ENCODE results near the gene COTL1.

COTL1 gene

GRCh38 chr16:84598360-84598759 lies 19.5 kb downstream of the COTL1 start:
- H2AFZ ChIP-seq (ENCODE audit: low read length), result no peak overlapping the region; the same call in 1 of the 2 replicates
- H3K27me3 ChIP-seq (ENCODE audit: insufficient read depth, low read length, poor library complexity, severe bottlenecking), result no peaks in the 10 kb centered on the region
- no peaks in the 10 kb centered on the region for H3F3A ChIP-seq (ENCODE audit: low read depth)
- H3K9me2 ChIP-seq (replicated peaks; ENCODE audit: low read depth, low read length), result no peaks in the 10 kb centered on the region
- H3K4me3 ChIP-seq (ENCODE audit: low read length, poor library complexity, severe bottlenecking), result no peak overlapping the region
- no peaks in the 10 kb centered on the region for H4K20me1 ChIP-seq (ENCODE audit: insufficient read depth, low read length, poor library complexity, severe bottlenecking)
- no peaks in the 10 kb centered on the region for H3K36me3 ChIP-seq (ENCODE audit: insufficient read depth, low read length)
- no peak for TF ChIP-seq EZH2phosphoT487 (IDR thresholded peaks at IDR 0.05; ENCODE audit: borderline replicate concordance)
- TF ChIP-seq, protein P1, sequence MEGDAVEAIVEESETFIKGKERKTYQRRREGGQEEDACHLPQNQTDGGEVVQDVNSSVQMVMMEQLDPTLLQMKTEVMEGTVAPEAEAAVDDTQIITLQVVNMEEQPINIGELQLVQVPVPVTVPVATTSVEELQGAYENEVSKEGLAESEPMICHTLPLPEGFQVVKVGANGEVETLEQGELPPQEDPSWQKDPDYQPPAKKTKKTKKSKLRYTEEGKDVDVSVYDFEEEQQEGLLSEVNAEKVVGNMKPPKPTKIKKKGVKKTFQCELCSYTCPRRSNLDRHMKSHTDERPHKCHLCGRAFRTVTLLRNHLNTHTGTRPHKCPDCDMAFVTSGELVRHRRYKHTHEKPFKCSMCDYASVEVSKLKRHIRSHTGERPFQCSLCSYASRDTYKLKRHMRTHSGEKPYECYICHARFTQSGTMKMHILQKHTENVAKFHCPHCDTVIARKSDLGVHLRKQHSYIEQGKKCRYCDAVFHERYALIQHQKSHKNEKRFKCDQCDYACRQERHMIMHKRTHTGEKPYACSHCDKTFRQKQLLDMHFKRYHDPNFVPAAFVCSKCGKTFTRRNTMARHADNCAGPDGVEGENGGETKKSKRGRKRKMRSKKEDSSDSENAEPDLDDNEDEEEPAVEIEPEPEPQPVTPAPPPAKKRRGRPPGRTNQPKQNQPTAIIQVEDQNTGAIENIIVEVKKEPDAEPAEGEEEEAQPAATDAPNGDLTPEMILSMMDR (conservative IDR thresholded peaks at IDR 0.05; ENCODE audit: low read length), result no peak
- no peaks in the 10 kb centered on the region for H3K79me2 ChIP-seq (ENCODE audit: insufficient read depth, low read length)
- H3K4me1 ChIP-seq (ENCODE audit: insufficient read depth, low read length, poor library complexity, severe bottlenecking), result peaks cover 27% of the 10 kb centered on the region
- no peak overlapping the region for H3K9ac ChIP-seq (ENCODE audit: low read depth, low read length, poor library complexity, severe bottlenecking)
- H3K9me3 ChIP-seq (ENCODE audit: insufficient read depth, low read depth, low read length), result no peaks in the 10 kb centered on the region
- no peak overlapping the region for H3K4me2 ChIP-seq (ENCODE audit: low read depth, low read length, poor library complexity, severe bottlenecking)

DNA sequence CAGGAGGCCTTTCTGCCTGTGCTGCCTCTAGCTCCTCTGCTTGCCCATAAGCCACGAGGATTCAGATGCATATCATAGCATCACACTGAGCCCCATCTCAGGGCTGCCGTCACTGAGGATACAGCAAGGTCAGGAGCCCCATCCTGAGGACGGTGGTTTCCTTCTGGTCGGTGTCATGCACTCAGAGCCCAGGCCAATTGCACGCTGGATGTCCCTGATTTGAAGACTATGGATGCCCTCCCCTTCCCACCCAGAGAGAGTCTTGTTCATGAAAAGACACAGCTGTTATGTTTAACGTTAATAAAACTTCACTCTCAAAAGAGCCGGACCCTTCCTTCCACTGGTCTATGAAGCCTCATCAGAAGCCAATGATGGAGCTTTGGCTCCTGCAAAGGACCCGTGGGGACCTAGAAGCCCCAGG lies 19.9 kb downstream of the COTL1 start:
- Histone ChIP-seq H3K4me2 (ENCODE audit: low read depth, low read length, poor library complexity, severe bottlenecking) (no peak overlapping the region), H3K9me3 (ENCODE audit: insufficient read depth, low read depth, low read length) (no peaks in the 10 kb centered on the region), H3K79me2 (ENCODE audit: insufficient read depth, low read length) (no peaks in the 10 kb centered on the region), H3K9ac (ENCODE audit: low read depth, low read length, poor library complexity, severe bottlenecking) (no peak overlapping the region), H3K4me1 (ENCODE audit: insufficient read depth, low read length, poor library complexity, severe bottlenecking) (peaks cover 27% of the 10 kb centered on the region), H3K27me3 (ENCODE audit: insufficient read depth, low read length, poor library complexity, severe bottlenecking) (no peaks in the 10 kb centered on the region), H4K20me1 (ENCODE audit: insufficient read depth, low read length, poor library complexity, severe bottlenecking) (no peaks in the 10 kb centered on the region), H2AFZ (ENCODE audit: low read length) (peak overlapping the region; percentile 1; the same call in 1 of the 2 replicates), H3K4me3 (ENCODE audit: low read length, poor library complexity, severe bottlenecking) (no peak overlapping the region), H3K36me3 (ENCODE audit: insufficient read depth, low read length) (no peaks in the 10 kb centered on the region), H3F3A (ENCODE audit: low read depth) (no peaks in the 10 kb centered on the region), H3K9me2 (replicated peaks; ENCODE audit: low read depth, low read length) (no peaks in the 10 kb centered on the region)
- TF ChIP-seq EZH2phosphoT487 (IDR thresholded peaks at IDR 0.05; ENCODE audit: borderline replicate concordance), result no peak
- TF ChIP-seq, protein P1 (conservative IDR thresholded peaks at IDR 0.05; ENCODE audit: low read length), result no peak

DNA sequence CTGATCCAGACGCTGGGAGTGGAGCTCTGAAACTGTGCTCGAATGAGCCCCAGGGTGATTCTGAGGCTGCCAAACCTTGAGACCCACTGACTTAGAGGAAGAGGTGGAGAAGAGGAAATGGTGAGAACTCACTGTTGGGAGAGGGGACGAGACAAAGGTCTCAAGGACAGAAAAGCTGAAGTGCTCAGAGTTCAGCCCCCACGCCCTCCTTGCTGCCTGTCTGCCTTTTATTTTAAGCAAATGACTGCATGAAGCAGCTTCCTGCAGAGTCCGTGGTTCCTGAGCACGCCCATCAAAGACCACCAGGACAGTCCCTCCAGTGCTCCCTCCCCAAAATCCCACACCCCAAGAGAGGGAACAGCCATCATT lies 20.4 kb downstream of the COTL1 start:
- H3K79me2 ChIP-seq (ENCODE audit: insufficient read depth, low read length), result no peaks in the 10 kb centered on the region
- no peaks in the 10 kb centered on the region for H3K9me2 ChIP-seq (replicated peaks; ENCODE audit: low read depth, low read length)
- H3K4me1 ChIP-seq (ENCODE audit: insufficient read depth, low read length, poor library complexity, severe bottlenecking), result peaks cover 27% of the 10 kb centered on the region
- no peaks in the 10 kb centered on the region for H4K20me1 ChIP-seq (ENCODE audit: insufficient read depth, low read length, poor library complexity, severe bottlenecking)
- no peak for TF ChIP-seq EZH2phosphoT487 (IDR thresholded peaks at IDR 0.05; ENCODE audit: borderline replicate concordance)
- TF ChIP-seq, protein P1 (conservative IDR thresholded peaks at IDR 0.05; ENCODE audit: low read length), result no peak
- H3K27me3 ChIP-seq (ENCODE audit: insufficient read depth, low read length, poor library complexity, severe bottlenecking), result no peaks in the 10 kb centered on the region
- H3K36me3 ChIP-seq (ENCODE audit: insufficient read depth, low read length), result no peaks in the 10 kb centered on the region
- no peaks in the 10 kb centered on the region for H3K9me3 ChIP-seq (ENCODE audit: insufficient read depth, low read depth, low read length)
- H3K4me3 ChIP-seq (ENCODE audit: low read length, poor library complexity, severe bottlenecking), result no peak overlapping the region
- H3F3A ChIP-seq (ENCODE audit: low read depth), result no peaks in the 10 kb centered on the region
- H3K4me2 ChIP-seq (ENCODE audit: low read depth, low read length, poor library complexity, severe bottlenecking), result no peak overlapping the region
- H3K9ac ChIP-seq (ENCODE audit: low read depth, low read length, poor library complexity, severe bottlenecking), result no peak overlapping the region
- peak overlapping the region; percentile 1; the same call in 1 of the 2 replicates for H2AFZ ChIP-seq (ENCODE audit: low read length)

All from Loucy (cell line).